Measurements from ENCODE around the gene ARF3.
"Not testable (repeated sequence)": the region's sequence is repeated elsewhere in the genome, so short reads cannot be mapped to it uniquely, and the experiment has no call there.

ARF3 gene

DNA sequence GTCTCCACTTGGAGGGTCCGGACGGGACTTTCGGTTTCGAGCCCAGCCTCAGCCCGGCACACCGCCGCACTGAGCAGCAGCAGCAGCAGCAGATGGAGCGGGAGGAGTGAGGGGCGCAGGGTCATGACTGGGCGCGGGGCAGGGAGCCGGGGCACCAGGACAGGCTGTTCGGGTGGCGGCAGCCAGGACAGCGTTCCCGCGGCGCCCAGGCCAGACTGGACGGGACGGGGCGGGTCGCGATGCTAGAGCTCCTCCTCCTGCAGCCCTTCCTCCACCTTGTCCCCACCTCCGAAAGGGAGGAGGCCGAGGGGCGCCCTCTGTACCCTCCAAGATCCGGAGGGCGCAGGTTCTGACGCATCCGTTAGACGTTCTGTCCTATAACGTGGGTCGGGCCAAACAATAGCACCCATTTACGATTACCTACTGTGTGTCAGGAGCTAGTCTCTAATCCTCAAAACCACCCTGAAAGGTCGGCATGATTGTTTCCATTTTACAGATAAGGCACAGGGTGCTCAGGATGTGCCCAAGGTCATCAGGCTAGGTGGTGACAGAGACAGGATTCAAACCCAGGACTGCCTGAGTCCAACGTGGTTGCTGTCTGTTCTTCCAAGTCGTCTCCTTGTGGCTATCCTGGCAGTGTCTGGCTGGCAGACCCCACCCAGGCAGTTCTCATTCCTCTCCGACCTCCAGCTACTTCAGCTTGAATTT is 31.8 kb downstream of the ARF3 start, which contains the start of gene FKBP11:
FKBP11 (minus strand) TSS at position 189 of the 708 bp plus-strand sequence; CDS start at position 125, 64 bp downstream.
- peak; percentile 26 to 54 (median 39) for DNase-seq

GRCh38 chr12:48924617-48925303 is 32.5 kb downstream of the ARF3 start:
- peak in 1 of 3 donors; percentile 14 for DNase-seq

GRCh38 chr12:48923117-48923516 is 34.2 kb downstream of the ARF3 start:
- DNase-seq, result no peak

DNA sequence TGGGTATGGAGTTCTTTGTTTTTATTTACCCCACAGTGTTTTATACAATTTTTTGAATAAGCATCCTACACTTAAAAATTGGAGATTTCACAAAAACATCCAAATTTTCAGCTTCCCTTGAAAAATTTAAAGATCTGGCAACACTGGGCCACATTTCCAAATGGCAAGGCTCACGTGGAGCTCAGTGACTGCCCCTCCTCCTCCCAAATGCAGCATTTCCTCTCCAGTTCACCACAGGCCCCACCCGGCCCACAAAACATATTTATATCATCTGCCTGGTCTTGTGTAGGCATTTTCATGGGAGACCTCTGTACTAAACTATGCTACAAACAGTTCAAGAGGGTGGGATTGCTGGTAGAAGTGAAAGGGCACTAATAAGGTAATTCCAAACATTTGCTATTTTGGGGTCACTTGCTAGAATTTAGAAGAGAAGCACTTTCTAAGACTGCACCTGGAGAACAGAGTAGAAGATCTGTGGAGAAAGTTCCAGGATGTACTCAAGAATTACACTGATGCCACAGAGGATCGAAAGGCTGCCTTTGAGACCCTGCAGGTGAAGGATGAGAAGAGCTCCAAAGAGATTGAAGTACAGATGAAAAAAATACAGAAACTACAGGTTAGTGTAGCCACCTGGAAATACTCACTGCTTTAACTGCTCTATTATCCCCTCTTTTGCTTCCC is 39.3 kb downstream of the ARF3 start:
- no peak for DNase-seq

GRCh38 chr12:48910196-48910595 is 47.1 kb downstream of the ARF3 start:
- DNase-seq, result no peak

GRCh38 chr12:48909698-48910097 is 47.6 kb downstream of the ARF3 start:
- not testable (repeated sequence) for DNase-seq

DNA sequence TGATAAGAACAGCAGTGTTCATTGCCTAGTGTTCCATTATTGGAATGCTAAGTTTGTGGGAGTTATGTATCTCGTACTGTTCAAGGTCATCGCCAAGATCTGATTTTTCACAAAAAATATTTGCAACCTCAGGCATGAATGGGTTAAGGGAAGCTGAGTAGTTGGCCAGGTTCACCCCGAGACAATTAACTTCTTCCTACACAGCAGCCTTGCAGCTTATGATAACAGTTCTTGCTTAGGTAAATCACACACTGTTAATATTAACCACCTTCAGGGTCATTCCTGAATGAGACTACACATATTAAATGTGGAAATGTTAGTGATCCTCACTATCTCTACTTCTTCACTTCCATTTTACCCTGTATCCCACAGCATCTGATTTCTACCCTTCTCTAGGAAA is 50.0 kb downstream of the ARF3 start:
- no peak for DNase-seq

GRCh38 chr12:48903982-48904411 is 53.3 kb downstream of the ARF3 start:
- peak; percentile 82 to 89 (median 84) for DNase-seq

GRCh38 chr12:48903363-48903981 is 53.8 kb downstream of the ARF3 start:
- peak; percentile 63 to 80 (median 75) for DNase-seq

GRCh38 chr12:48901278-48901677 is 56.0 kb downstream of the ARF3 start:
- DNase-seq, result peak; percentile 20 to 44 (median 38)

DNA sequence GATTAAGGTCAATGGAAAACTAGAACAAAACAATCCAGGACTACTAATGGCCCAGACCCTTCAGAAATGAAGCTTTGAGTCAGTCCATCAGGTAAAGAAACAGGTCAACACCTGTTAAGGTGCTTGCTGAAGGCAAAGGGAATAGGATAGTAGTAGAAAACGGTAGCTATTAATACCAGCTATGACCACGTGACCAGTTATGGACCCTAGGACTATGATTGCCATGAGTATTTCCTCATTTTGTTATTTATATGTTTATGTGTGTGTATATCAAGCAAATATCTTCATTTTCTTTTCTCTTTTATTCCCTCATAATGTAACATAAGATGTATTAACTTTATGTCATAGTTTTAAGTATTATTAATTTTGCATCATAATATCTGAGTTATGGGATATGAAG is 57.6 kb downstream of the ARF3 start:
- DNase-seq, result no peak

- no peak for DNase-seq
Measured at GRCh38 chr12:48894271-48894670, 63.0 kb downstream of the ARF3 start.

- DNase-seq, result peak; percentile 85 to 93 (median 89)
Measured at GRCh38 chr12:48890657-48891418, 66.4 kb downstream of the ARF3 start.

DNA sequence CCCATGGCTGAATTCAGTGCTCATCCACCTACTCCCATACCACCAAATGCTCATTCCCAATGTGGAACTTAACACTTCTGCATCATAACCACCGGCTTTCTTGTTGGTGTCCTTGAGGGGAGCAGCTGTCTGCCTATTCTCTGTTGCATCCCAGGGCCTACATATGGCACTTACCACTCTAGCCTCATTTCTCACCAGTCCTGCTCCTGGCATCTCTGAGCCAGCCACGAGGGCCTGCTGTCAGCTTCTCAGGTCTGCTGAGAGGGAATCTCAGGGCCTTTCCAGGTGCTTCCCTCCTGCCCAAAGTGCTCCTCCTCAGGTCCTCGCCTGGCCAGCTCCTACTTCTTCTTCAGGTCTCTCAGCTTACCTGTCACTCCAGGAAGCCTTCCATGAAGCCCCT is 67.6 kb downstream of the ARF3 start:
- no peak for DNase-seq
